ENCODE measurements around the gene STAG2.
"Not testable (repeated sequence)": the region's sequence is repeated elsewhere in the genome, so short reads cannot be mapped to it uniquely, and the experiment has no call there.

Gene STAG2

DNA sequence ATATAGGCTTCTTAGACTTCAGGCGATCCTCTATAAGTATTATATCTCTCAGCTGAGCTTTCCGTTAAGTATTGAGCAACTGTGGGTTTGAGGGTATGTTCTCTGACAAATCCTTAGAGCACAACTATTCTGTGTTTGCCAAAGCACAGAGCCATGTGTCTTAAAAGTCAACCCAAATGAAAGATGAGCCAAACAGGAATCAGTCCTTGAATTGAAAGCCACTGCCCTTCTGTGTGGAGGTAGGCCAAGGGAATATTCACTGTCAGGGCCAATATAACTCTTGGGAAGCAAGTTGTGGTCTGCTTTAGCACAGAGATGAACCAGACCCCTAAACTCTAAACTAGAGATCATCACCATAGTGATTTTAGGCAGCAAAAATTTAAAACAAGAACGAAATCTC, 164.0 kb downstream of the STAG2 start:
- TF ChIP-seq, protein P1, sequence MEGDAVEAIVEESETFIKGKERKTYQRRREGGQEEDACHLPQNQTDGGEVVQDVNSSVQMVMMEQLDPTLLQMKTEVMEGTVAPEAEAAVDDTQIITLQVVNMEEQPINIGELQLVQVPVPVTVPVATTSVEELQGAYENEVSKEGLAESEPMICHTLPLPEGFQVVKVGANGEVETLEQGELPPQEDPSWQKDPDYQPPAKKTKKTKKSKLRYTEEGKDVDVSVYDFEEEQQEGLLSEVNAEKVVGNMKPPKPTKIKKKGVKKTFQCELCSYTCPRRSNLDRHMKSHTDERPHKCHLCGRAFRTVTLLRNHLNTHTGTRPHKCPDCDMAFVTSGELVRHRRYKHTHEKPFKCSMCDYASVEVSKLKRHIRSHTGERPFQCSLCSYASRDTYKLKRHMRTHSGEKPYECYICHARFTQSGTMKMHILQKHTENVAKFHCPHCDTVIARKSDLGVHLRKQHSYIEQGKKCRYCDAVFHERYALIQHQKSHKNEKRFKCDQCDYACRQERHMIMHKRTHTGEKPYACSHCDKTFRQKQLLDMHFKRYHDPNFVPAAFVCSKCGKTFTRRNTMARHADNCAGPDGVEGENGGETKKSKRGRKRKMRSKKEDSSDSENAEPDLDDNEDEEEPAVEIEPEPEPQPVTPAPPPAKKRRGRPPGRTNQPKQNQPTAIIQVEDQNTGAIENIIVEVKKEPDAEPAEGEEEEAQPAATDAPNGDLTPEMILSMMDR (IDR thresholded peaks at IDR 0.05; ENCODE audit: low read depth, low read length), result no peak
- no peak overlapping the region for H3K4me3 ChIP-seq (ENCODE audit: low read depth, low read length)

DNA sequence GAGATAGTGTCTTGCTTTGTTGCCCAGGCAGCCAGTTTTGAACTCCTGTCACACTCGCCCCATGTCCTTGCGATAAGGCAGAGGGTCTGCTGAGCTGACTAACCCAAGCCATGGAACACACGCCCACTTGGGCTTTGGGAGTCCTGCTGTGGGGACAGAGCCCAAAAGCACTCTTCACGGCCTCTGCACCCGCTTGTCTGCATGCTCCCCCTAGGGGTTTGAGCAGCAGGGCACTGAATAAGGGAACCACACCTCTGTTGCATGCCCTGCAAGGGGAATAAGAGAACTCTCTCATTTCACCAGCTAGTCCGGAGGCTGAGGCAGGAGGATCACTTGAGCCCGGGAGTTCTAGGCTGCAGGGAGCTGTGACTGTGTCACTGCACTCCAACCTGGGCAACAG, 166.0 kb downstream of the STAG2 start:
- TF ChIP-seq, protein P1 (IDR thresholded peaks at IDR 0.05; ENCODE audit: low read depth, low read length), result no peak
- no peak overlapping the region for H3K4me3 ChIP-seq (ENCODE audit: low read depth, low read length)

DNA sequence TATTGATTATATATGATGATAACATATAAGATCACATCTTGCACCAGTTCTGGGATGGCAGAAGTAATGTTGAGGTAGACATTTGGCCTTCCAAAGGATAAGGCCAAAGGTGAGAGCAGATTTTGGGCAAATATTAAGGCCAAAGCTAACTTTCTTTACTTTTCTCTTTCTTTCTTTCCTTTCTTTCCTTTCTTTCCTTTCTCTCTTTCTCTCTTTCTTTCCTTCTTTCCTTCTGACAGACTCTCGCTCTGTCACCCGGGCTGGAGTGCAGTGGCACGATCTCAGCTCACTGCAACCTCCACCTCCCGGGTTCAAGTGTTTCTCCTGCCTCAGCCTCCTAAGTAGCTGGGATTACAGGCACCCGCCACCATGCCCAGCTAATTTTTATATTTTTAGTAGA, 170.9 kb downstream of the STAG2 start:
- not testable (repeated sequence) for H3K4me3 ChIP-seq (ENCODE audit: low read depth, low read length)

DNA sequence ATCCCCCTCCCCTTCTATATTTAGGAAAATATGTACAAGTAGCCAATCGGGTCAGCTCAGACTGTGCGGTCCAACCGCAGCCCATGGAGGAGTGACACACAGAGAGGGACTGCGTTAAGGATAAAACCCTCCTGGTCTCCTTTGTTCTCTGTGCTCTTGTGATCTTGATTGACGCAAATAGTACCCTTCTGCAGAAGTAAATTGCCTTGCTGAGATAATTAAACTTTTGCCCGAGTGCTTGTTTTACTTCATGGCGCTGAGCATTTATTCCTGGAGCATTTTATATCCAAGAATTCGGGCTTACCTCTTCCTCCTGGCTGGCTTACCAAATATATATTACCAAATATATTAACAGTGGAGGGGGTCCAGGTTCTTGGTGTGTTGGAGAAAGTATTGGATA, 184.2 kb downstream of the STAG2 start:
- no peak overlapping the region for H3K4me3 ChIP-seq (ENCODE audit: low read depth, low read length)
- TF ChIP-seq, protein P1 (IDR thresholded peaks at IDR 0.05; ENCODE audit: low read depth, low read length), result no peak

DNA sequence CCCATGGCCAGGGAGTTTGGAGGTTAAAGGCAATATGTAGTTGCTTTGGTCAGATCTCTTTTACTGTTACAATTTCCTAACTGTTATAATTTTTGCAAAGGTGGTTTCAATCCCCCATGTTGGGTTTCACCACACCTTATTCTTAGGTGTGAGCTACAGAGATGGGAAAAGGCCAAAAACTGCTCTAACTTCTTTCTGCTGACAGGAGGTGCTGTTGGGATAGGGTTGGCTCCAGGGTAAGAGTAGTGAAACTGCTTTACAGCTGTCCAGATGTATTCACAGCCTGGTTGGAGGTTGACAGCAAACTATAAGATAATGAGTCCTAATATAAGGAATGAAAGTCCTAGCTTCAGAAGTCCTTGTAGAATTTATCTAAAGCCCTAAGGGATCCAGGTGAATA, 189.7 kb downstream of the STAG2 start:
- TF ChIP-seq, protein P1 (IDR thresholded peaks at IDR 0.05; ENCODE audit: low read depth, low read length), result no peak
- no peak overlapping the region for H3K4me3 ChIP-seq (ENCODE audit: low read depth, low read length)
